Erythroblast (primary cell): ENCODE results near the gene ASAP2.

Experiments used
- DNase-seq, 2 experiments: peaks; one replicate each; lab custom pipeline; 2025; lab: John Stamatoyannopoulos, UW
- GATA1 ChIP-seq: IDR thresholded peaks from 2 replicates; pipeline ENCODE4 v1.6.1; 2011; ENCODE audit warnings: low read depth, mild to moderate bottlenecking, control low read depth, low read length, moderate library complexity
- POLR2A ChIP-seq: IDR thresholded peaks from 2 replicates; pipeline ENCODE4 v1.6.1; 2011; ENCODE audit warnings: mild to moderate bottlenecking, low read length

The ASAP2 gene

DNA sequence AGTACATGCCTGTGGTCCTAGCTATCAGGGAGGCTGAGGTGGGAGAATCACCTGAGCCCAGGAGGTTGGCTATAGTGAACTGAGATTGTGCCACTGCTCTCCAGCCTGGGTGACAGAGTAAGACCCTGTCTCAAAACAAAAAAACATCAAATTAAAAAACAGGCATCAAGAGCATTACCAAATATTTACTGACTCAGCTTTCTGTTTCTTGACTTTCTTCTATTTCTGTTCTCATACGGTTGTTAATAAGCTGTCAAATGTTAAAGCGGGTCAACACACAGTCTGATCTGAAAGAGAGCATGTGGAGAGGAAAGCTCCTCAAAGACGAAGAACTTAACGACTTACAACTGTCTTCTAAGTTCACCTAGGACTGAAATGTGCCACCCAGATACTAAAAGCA lies 157.8 kb downstream of the ASAP2 start:
- no peak for DNase-seq
- no peak for TF ChIP-seq POLR2A
- no peak for TF ChIP-seq GATA1

DNA sequence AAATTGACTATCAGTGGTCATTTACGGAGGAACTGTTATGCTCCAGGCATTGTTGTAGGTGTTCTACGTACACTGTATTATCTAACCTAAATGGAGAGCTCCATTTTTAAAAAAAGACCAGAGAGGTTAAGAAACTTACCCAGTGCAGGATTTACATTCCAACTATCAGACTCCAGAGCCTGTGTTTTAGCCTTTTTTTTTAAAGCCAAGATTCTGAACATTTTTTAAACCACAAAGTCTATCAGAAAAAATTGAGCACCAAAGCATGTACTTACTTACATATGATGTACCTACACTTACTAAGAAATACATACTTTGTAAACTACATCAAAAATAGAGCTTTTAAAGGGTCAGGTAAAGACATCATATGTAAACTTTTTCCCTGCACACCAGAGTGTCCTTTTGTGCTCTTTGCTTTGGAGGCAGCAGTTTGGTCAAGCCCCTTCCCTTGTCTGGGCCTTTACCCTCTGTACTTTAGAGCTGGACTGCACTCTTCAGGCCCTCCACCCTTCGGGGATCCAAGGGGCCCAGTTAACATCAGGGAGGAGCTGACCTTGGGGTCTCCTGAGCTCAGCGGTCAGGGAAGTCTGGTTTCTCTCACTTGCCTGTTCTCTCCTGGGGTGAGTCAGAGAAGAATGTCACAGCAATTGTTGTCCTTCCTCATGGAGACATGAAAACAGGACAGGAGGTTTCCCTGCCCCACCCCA lies 158.3 kb downstream of the ASAP2 start:
- no peak for TF ChIP-seq GATA1
- TF ChIP-seq POLR2A = no peak
- no peak for DNase-seq

DNA sequence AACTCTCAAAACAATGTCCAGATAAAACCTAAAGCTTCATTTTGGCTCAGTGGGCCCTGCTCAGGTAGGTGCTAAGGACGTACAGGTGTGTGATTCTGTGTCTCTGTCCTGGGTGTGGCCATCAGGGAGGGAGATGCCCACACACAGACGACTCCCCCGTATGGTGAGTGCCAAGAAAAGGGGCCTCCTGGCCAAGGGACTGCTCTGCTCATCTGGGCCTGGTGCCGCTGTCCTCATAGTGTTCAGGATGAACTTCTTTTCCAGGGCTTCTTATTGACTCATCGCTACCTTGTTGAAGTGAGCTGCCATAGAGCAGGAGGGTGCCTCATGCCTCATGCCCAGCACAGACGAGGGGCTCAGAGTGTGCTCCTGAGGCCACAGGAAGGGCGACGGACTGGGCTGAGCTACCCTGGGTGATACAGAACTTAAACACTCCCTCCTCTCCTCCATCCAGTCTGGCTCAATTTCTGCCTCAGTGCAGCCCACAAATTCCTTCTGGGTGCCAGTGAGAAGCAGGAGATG lies 158.9 kb downstream of the ASAP2 start:
- no peak for DNase-seq
- no peak for TF ChIP-seq POLR2A
- TF ChIP-seq GATA1 = no peak

DNA sequence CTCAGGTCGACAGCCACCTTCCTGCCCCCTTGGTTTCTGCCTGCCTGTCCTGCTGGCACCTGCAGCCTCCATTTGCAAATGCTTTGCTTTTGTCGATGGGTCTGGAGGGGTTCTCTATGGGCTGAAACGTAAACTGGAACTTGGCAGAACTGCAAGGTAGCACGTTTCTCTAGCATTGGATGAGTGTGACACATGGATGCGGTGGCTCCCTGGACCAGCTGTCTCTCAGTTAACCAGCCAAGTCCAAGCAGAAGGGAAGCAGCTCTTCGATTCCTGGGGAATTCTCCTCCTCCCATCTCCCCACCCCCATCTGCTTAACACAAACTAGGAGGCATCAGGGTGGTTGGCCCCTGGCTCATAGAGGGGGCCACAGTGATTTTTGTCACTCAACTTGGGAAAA lies 159.4 kb downstream of the ASAP2 start:
- no peak for DNase-seq
- no peak for TF ChIP-seq GATA1
- TF ChIP-seq POLR2A = no peak

DNA sequence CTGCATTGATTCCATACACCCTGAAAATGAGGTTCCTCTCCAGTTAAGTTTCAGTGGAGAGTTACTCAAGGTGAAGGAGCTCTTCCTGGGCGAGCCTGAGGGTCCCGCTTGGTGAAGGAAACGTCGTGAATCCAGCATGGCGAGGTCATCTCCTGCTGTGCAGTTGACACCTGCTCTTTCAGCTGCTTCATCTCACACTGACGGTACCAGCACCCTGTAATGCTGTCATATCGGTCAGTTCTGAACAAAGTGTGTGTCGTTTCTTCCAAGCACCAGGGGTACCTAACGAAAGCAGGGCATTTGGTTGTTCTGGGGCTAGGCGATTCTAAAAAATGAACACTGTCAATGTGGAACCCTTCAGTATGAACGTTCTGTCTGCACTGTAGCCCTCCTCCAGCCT lies 164.1 kb downstream of the ASAP2 start:
- TF ChIP-seq POLR2A (no peak), GATA1 (no peak)
- DNase-seq = no peak

DNA sequence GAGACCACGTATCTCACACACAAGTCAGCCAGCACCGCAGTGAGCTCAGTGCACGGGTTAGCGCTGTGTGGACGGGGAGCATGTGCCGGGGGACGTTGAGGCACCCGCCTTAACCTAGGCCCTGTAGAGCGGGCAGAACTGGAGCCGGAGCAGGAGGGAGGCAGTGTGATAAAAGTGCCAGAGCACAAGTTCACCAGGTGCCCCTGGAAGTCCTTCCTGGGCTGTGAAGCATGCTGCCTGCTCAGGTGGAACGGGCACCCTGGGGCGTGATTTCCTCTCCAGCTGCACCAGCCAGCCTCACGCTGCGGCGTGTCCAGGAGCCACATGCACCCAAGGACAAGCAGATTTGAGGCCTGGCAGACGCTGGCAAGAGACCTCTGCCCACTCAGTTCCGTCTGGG lies 166.4 kb downstream of the ASAP2 start:
- no peak for TF ChIP-seq GATA1
- TF ChIP-seq POLR2A = no peak
- no peak for DNase-seq

DNA sequence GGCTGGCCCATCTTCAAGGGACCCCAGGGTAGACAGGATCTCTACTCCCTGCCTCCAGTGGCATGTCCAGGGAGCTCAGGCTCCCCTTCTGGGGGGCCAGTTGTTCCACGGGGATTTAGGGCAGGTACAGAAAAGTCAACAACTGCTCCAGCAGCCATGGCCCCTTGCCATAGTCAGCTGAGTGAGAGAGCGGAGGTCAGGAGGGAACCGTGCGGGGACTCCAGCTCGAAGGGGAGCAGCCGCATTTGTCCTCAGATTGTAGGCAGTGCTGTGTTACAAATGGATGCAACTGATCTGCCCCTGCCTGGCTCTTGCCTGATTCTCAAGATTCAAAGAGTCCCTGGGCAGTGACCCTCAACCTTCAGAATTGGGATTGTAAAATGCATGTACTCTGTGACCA lies 166.9 kb downstream of the ASAP2 start:
- no peak for DNase-seq
- no peak for TF ChIP-seq POLR2A
- TF ChIP-seq GATA1 = no peak

DNA sequence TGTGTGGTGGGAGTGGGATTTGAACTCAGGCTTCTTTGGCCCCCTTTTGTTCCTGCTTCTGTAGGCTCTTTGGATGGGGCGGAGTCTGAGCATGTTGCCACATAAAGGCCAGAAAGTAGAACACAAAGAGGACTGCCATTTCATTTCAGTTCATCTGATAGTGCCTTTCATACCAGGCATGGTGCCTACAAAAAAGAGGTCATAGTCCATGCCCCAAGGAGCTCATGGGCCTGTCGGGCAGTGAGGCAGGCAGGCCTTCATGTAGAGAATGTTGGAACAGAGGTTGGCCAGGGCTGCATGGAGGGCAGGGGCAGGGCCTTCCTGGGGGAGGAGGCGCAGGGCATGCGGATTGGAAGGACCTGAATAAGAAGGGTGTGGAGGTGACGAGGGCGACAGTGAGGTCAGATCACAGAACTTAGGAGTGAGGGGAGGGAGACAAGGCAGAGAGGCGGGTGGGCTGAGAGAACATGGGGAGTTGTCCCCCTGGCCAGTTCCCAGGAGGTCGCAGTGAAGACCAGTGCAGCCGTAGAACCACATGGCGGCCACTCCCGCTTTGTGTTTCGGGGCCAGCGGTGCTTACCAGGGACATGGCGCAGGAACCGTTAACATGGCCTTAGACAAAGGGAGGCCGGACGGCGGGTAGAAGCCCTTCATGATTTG lies 167.6 kb downstream of the ASAP2 start:
- no peak for DNase-seq
- TF ChIP-seq POLR2A = no peak
- TF ChIP-seq GATA1 = no peak

DNA sequence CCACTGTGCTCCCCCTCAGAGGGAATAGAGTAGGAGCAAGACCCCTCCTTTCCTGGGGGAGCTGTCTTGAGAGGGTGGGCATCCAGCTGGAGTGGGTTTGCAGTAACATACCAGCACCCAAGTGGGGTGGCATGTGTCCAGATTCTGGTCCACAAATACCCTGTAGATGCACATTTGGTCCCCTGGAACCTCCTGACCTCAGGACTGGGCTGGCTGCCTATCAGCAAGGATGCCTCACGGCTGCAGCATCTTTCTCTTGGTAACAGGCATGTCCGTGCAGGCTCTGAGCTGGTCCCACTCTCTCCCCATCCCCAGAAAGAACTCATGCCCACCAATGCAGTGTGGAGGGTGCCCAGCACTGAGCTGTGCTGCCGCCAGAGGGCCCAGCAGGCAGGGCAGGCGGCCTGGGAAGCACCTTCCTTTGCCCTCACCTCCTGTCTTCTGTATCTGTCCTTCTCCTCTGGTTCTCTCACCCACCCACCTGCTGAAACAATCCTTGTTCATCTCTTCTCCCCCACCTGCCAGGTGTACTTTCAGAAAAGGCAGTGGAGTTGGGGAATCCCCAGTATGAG lies 169.3 kb downstream of the ASAP2 start:
- TF ChIP-seq GATA1 (no peak), POLR2A (no peak)
- DNase-seq = no peak

DNA sequence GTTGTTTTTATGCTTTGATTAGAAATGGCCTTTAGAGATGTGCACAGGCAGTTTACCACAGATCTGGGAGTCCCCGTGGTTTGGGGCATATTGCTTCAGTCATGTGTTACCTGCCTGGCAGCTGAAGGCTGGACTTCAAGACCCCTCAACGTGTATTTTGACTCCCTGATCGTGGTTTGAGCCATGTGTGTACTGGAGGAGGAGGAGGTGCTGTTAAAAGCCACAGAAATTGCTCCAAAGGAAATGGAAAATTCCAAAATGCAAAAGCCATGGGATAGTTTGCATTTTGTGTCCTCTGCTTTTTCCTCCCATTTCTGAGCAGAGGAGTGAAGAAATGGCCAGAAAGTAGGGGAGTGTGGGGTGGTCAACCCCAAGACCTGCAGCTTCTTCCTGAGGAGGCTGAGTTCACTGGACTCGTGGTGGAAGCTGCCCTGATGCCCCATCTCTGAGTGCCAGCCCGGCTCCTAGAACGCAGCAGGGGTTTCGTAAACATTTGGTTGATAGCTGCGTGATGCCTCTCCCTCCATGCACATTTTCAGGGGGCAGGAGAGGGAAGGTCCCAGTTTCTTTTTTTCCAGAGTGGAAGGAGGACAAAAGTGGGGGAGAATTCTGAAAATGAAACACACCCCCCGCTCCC lies 171.0 kb downstream of the ASAP2 start:
- no peak for DNase-seq
- TF ChIP-seq GATA1 (no peak), POLR2A (no peak)

DNA sequence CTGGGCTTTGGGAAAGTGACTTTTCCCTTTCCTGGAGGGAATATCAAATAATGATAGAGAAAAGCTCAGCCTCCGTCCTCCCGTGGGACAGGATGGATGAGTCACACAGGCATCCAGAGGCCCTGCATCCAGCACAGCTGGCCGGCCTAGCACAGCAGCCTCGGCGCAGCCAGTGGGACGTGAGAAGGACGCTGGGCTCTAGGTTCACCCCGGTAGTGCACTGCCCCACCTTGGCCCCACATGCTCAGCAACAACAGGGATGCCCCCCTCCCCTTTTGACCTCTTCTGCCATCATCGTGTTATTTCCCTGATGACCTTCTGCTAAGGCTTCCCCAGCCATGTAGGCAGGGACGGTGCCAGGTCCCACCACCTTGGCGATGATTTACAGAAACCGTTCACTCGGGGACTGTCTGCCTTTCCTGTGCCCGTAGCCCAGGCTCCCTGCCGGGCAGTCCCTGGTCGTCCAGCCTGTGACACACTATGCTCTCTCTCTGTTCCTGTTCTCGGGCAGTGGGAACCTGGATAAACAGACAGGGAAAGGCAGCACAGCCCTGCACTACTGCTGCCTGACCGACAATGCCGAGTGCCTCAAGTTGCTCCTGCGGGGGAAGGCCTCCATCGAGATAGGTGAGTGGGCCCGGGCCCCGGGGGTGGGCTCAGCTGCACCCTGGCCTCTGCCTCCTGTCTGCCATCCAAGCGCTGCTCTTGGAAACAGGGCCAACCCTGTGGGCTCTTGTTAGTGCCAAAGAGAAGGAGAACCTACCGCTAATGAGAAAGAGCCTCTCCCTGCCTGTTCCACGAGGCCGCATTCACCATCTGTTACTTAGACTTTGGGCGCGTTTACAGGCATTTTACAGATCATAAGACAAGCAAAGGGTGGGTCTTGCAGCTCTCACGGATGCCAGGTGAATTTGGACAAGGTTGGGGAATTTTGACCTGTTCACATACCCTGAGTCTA lies 172.1 kb downstream of the ASAP2 start:
- DNase-seq = no peak

DNA sequence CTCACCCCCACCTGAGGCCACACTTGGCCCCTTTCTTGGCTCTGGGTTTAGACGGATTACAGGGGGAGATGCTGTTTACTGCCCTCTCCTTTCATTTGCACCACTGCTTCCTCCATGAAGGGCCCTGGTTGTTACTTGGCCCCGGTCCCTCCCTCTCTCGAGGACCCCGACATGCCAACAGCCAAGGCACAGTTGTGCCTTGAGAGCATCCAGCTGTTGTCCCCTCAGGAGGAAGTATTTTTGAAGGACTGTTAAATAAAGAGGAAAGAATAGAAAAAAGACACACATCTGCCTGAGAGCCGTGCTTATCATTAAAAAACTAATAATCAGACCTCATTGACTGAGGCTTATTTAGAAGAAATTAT lies 172.8 kb downstream of the ASAP2 start:
- TF ChIP-seq POLR2A (no peak), GATA1 (no peak)
- no peak for DNase-seq

More for the DNA sequence above, 172.1 kb downstream of the ASAP2 start:
- no peak for TF ChIP-seq POLR2A
- TF ChIP-seq GATA1 = no peak
